ENCODE results near the gene RUNX2. TPM values are rescaled to one million over a fixed set of nuclear protein-coding genes. Genes with fewer than 3 reads are reported as not detected.
A peak's percentile ranks its signal among the peaks of the same experiment; 100 is the strongest.
"Not testable (repeated sequence)": the region's sequence is repeated elsewhere in the genome, so short reads cannot be mapped to it uniquely, and the experiment has no call there.

The RUNX2 gene
- total RNA-seq: 10 to 100 TPM in 1 of 2 donors, 1 to 10 TPM in 1; 6.7 to 29.5 TPM

DNA sequence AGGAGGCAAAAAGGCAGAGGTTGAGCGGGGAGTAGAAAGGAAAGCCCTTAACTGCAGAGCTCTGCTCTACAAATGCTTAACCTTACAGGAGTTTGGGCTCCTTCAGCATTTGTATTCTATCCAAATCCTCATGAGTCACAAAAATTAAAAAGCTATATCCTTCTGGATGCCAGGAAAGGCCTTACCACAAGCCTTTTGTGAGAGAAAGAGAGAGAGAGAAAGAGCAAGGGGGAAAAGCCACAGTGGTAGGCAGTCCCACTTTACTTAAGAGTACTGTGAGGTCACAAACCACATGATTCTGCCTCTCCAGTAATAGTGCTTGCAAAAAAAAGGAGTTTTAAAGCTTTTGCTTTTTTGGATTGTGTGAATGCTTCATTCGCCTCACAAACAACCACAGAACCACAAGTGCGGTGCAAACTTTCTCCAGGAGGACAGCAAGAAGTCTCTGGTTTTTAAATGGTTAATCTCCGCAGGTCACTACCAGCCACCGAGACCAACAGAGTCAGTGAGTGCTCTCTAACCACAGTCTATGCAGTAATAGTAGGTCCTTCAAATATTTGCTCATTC is at the start of gene RUNX2:
Gene RUNX2, plus strand, starts transcription at position 375 of the 567 bp plus-strand sequence. CDS start 397 bp downstream, outside the sequence.
- H3K27me3 Mint-ChIP-seq: no peaks in the 10 kb centered on the region
- no peaks in the 10 kb centered on the region for H3K9me3 Mint-ChIP-seq
- H3K4me3 Mint-ChIP-seq: peak within 1 kb of the TSS; percentile 67
- peaks cover 21 to 34% of the 10 kb centered on the region in 2 donors for H3K4me1 Mint-ChIP-seq (ENCODE audit: low read depth in 2 of 2)
- DNase-seq (ENCODE audit: low spot score) (no peak), ATAC-seq (peak; percentile 61 to 62)
- H3K36me3 Mint-ChIP-seq: no peaks in the 10 kb centered on the region
- H3K27ac Mint-ChIP-seq: peak within 1 kb of the TSS in 1 of 2 donors; percentile 28

DNA sequence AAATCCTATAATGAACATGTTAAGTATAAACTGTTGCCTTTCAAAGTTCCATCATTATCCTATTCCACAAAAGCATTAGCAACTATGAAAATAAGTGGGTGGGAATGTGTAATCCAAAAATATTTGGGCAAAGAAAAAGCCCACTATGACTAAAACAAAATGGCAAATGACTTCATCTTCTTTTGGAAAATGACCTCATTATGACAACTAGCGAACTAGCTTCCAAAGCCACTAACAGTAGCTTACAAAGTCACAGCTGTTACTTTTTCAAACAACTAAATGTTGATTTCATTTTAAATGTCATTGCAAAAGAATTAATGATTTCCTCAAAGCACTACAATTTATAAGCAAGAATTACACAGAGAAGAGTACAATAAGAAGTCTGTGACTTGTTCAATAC is 49.8 kb upstream of the RUNX2 start:
- Mint-ChIP-seq H3K27me3 (no peaks in the 10 kb centered on the region), H3K4me1 (ENCODE audit: low read depth in 2 of 2) (peaks cover 0 to 6% of the 10 kb centered on the region in 2 donors), H3K9me3 (peaks cover 3% of the 10 kb centered on the region), H3K36me3 (peaks cover 13% of the 10 kb centered on the region), H3K27ac (no peak overlapping the region), H3K4me3 (no peak overlapping the region)
- no peak for DNase-seq (ENCODE audit: low spot score)
- ATAC-seq: no peak

DNA sequence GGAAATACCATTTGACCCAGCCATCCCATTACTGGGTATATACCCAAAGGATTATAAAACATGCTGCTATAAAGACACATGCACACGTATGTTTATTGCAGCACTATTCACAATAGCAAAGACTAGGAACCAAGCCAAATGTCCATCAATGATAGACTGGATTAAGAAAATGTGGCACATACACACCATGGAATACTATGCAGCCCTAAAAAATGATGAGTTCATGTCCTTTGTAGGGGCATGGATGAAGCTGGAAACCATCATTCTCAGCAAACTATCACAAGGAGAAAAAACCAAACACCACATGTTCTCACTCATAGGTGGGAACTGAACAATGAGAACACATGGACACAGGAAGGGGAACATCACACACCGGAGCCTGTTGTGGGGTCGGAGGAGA is 41.4 kb upstream of the RUNX2 start:
- ATAC-seq, H3K36me3 Mint-ChIP-seq: not testable (repeated sequence)

DNA sequence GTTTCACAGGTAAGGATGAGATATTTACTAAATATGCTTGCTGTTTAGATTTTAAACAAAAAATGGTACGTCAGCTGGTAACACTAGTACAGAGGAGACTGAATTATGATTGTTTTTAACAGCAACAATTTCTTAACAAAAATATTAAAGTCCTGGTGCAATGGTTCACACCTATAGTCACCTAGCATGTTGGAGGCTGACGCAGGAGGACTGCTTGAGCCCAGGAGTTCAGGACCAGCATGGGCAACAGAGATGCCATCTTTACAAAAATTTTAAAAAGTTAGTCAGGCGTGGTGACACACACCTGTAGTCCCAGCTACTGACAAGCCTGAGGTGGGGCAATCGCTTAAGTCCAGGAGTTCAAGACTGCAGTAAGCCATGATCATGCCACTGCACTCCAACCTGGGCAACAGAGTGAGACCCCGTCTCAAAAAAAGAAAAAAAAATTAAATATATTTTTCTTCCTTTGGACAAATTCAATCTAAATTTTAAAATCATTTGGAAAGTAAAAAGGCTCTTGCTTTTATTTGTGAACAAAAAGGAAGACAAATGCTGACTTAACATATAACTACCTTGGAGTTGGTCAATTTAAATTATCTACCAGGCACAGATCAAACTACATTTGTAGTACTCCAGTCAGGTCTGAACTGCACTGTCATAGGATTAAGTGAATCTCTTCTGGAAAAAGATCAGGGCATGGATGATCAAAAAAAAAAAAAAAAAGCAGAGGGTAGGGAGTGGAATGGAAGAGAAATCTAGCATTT is 38.2 kb upstream of the RUNX2 start:
- ATAC-seq (no peak), DNase-seq (ENCODE audit: low spot score) (no peak)
- no peaks in the 10 kb centered on the region for H3K36me3 Mint-ChIP-seq
- H3K4me3 Mint-ChIP-seq: no peak overlapping the region
- H3K9me3 Mint-ChIP-seq: no peaks in the 10 kb centered on the region
- no peak overlapping the region for H3K27ac Mint-ChIP-seq
- peaks cover 15 to 22% of the 10 kb centered on the region in 2 donors for H3K4me1 Mint-ChIP-seq (ENCODE audit: low read depth in 2 of 2)
- H3K27me3 Mint-ChIP-seq: no peaks in the 10 kb centered on the region

More for the DNA sequence above, 41.4 kb upstream of the RUNX2 start:
- H3K4me3 Mint-ChIP-seq; H3K27ac Mint-ChIP-seq; H3K27me3 Mint-ChIP-seq; H3K4me1 Mint-ChIP-seq (ENCODE audit: low read depth in 2 of 2); DNase-seq (ENCODE audit: low spot score); H3K9me3 Mint-ChIP-seq: not testable (repeated sequence)

DNA sequence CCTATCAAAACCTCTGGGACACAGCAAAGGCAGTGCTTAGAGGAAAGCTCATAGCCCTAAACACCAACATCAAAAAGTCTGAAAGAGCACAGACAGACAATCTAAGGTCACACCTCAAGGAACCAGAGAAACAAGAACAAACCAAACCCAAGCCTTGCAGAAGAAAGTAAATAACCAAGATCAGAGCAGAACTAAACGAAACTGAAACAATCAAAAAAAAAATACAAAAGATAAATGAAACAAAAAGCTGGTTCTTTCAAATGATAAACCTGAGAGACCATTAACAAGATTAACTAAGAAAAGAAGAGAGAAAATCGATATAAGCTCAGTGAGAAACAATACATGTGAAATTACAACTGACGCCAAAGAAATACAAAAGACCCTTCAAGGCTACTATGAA is 34.8 kb upstream of the RUNX2 start:
- DNase-seq (ENCODE audit: low spot score) (no peak), ATAC-seq (no peak)
- Mint-ChIP-seq H3K27me3 (no peaks in the 10 kb centered on the region), H3K27ac (peak overlapping the region in 1 of 2 donors; percentile 29), H3K36me3 (no peaks in the 10 kb centered on the region), H3K4me1 (ENCODE audit: low read depth in 2 of 2) (peaks cover 15 to 22% of the 10 kb centered on the region in 2 donors), H3K9me3 (no peaks in the 10 kb centered on the region), H3K4me3 (peak overlapping the region; percentile 67)

DNA sequence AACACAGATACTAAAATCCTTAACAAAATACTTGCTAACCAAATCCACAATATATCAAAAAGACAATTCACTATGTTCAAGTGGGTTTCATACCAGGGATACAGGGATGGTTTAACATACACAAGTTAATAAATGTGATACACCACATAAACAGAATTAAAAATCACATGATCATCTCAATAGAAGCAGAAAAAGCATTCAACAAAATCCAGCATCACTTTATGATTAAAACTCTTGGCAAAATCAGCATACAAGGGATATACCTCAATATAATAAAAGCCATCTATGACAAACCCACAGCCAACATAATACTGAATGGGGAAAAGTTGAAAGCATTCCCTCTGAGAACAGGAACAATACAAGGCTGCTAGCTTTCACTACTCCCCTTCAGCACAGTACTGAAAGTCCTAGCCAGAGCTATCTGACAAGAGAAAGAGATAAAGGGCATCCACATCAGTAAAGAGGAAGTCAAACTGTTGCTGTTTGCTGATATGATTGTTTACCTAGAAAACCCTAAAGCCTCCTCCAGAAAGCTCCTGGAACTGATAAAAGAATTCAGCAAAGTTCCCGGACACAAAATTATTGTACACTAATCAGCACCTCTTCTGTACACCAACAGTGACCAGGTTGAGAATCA is 33.9 kb upstream of the RUNX2 start:
- H3K27me3 Mint-ChIP-seq; H3K9me3 Mint-ChIP-seq; DNase-seq (ENCODE audit: low spot score); H3K36me3 Mint-ChIP-seq; ATAC-seq: not testable (repeated sequence)
- Mint-ChIP-seq H3K4me3 (peak overlapping the region; percentile 67), H3K4me1 (ENCODE audit: low read depth in 2 of 2) (peaks cover 15 to 22% of the 10 kb centered on the region in 2 donors), H3K27ac (peak overlapping the region; percentile 8 to 29)

DNA sequence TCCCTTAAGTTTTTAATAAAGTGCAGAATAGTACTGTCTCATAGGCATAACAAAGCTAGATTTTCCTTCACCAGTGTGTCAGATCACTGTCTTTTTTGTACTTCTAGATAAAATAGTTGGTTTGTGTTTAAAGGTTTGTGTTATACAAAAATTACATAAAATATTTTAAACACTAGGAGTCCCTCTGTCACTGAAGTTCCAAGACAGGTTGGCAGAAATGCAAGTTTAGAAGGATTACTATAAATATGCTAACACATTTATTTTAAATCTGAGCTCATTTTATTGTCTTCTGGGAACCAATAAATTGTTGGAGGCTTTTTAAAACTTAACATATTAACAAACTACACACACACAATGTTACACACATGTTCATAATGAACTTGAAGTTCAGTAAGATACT is 30.8 kb upstream of the RUNX2 start:
- Mint-ChIP-seq H3K27me3 (no peaks in the 10 kb centered on the region), H3K9me3 (no peaks in the 10 kb centered on the region), H3K36me3 (no peaks in the 10 kb centered on the region), H3K4me1 (ENCODE audit: low read depth in 2 of 2) (peaks cover 15 to 21% of the 10 kb centered on the region in 2 donors), H3K4me3 (no peak overlapping the region), H3K27ac (no peak overlapping the region)
- DNase-seq (ENCODE audit: low spot score) (no peak), ATAC-seq (no peak)

DNA sequence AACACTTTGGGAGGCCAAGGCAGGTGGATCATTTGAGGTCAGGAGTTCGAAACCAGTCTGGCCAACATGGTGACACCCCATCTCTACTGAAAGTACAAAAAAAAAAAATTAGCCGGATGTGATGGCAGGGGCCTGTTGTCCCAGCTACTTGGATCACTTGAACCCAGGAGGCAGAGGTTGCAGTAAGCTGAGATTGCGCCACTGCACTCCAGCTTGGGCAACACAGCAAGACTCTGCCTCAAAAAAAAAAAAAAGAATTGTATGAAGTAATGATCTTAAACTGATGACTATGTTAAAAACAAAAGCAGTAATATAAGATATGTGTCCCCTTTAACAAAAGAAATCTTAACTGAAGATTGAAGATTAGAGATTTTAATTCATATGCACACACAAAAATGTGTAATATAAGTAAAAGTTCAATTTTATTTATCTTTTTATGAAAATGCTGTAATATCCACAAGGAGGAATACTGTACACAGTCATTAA is 29.0 kb upstream of the RUNX2 start:
- Mint-ChIP-seq H3K27me3 (no peaks in the 10 kb centered on the region), H3K36me3 (peaks cover 5% of the 10 kb centered on the region), H3K4me1 (ENCODE audit: low read depth in 2 of 2) (peaks cover 2% of the 10 kb centered on the region in 2 donors), H3K9me3 (no peaks in the 10 kb centered on the region), H3K27ac (no peak overlapping the region), H3K4me3 (no peak overlapping the region)
- DNase-seq (ENCODE audit: low spot score): no peak
- no peak for ATAC-seq

DNA sequence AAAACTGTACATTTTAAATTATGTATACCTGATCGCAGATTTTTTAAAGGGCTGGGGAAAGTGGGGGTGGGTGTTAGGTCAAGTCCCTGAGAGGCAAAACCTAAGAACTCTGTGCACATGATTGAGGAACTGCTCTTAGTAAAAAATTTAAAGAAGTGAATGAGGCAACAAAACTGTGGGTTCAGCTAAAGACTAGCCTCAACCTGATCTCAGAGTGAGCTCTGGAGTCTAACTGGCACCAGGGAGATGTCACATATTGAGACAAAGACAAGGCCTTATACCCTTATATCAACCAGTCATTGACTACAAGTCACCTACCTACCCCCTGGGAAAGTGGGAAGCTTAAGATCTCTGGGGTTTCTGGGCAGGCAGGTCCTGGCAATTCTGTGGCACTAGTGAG is 27.4 kb upstream of the RUNX2 start:
- H3K27me3 Mint-ChIP-seq: no peaks in the 10 kb centered on the region
- DNase-seq (ENCODE audit: low spot score) (no peak), ATAC-seq (no peak)
- peaks cover 5% of the 10 kb centered on the region for H3K36me3 Mint-ChIP-seq
- H3K27ac Mint-ChIP-seq: no peak overlapping the region
- no peaks in the 10 kb centered on the region for H3K9me3 Mint-ChIP-seq
- H3K4me1 Mint-ChIP-seq (ENCODE audit: low read depth in 2 of 2): no peaks in the 10 kb centered on the region
- H3K4me3 Mint-ChIP-seq: no peak overlapping the region

DNA sequence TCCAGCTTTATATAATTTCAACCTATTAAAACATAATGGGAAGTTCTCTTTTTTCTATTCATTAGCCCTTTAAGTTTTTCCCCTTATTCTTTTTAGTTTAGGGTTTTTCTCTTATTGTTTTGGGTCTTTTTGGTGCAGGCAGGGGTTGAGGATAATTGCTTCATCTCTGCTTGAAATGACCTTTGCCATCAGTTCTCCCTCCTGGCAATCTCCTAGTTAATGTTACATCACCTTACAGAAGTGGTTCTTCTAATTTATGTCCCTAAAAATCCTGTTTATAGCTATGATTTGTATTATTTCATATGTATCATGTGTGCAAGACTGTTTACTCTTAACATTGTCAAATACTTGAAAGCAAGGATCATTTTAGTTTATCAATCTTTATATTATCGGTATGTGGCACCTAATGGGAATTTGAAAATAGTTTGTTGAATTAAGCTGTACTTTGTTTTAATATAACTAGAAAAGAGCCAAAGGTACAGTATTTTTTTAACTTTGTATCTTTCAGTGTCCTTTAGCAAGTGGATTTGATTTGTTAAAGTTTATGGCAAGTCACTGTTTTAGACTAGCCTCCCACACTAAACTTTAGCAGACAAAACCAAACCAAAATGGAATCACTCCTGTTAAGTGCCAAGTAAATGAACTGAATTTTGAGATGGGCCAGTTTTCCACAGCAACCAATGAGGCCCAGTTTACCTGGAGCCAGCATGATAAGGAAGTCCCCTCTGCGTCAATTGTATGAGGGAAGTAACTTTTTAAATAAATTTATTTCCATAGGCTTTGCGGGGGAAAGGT is 26.6 kb upstream of the RUNX2 start:
- Mint-ChIP-seq H3K9me3 (no peaks in the 10 kb centered on the region), H3K36me3 (peaks cover 11% of the 10 kb centered on the region), H3K4me1 (ENCODE audit: low read depth in 2 of 2) (no peaks in the 10 kb centered on the region), H3K27me3 (no peaks in the 10 kb centered on the region), H3K27ac (no peak overlapping the region), H3K4me3 (no peak overlapping the region)
- ATAC-seq (no peak), DNase-seq (ENCODE audit: low spot score) (no peak)

DNA sequence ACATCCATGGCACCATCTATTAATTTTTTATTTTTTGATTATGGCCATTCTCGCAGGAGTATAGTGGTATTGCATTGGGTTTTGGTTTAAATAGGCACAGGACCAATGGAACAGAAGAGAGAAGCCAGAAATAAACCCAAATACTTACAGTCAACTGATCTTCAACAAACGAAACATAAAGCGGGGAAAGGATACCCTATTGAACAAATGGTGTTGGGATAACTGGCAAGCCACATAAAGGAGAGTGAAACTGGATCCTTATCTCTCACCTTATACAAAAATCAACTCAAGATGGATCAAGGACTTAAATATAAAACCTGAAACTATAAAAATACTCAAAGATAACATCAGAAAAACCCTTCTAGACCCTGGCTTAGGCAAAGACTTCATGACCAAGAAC is 25.3 kb upstream of the RUNX2 start:
- no peak for DNase-seq (ENCODE audit: low spot score)
- ATAC-seq: no peak
- Mint-ChIP-seq H3K27me3 (no peaks in the 10 kb centered on the region), H3K9me3 (no peaks in the 10 kb centered on the region), H3K27ac (no peak overlapping the region), H3K4me1 (ENCODE audit: low read depth in 2 of 2) (no peaks in the 10 kb centered on the region), H3K4me3 (no peak overlapping the region), H3K36me3 (peaks cover 11% of the 10 kb centered on the region)

DNA sequence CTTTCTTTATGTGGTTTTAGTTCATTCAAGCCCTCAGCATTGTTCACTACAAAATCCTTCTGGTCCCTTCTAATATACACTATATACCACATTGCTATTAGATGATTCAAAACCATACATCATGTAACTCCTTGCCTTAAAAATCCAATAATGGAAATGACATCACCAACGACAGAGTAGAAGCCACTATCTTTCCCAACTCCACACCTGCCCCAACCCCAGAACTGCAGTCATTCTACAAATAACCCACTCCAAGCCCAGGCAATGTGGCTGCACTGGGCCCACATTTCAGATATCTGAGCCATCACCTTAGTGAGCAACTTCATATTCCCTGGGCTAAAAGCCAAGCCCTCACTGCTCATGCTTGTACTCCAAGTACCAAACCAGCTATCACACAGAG is 22.6 kb upstream of the RUNX2 start:
- peaks cover 13 to 14% of the 10 kb centered on the region in 2 donors for H3K4me1 Mint-ChIP-seq (ENCODE audit: low read depth in 2 of 2)
- H3K27ac Mint-ChIP-seq: no peak overlapping the region
- no peak for ATAC-seq
- peaks cover 11% of the 10 kb centered on the region for H3K36me3 Mint-ChIP-seq
- no peaks in the 10 kb centered on the region for H3K9me3 Mint-ChIP-seq
- no peaks in the 10 kb centered on the region for H3K27me3 Mint-ChIP-seq
- DNase-seq (ENCODE audit: low spot score): no peak
- no peak overlapping the region for H3K4me3 Mint-ChIP-seq

DNA sequence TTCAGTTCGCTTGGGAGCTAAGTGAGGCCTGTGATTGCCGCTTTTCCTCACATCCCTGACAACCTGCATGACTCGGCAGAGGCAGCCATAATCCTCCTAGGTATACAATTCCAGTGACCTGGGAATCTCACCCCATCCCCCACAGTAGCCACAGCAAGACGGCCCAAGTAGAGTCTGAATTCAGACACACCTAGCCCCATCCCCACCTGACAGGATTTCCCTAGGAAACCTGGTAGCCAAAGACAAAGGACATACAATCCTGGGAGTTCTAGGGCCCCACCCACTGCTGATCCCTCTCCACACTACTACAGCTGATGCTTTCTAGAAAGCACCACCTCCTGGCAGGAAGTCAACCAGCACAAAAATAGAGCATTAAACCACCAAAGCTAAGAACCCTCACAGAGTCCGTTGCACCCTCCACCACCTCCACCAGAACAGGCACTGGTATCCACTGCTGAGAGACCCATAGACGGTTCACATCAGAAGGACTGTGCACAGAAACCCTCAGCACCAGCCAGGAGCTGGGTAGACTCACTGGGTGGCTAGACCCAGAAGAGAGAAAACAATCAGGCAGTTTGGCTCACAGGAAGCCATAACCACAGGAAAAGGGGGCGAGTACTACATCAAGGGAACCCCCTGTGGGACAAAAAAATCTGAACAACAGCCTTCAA is 17.9 kb upstream of the RUNX2 start:
- Mint-ChIP-seq H3K36me3 (peaks cover 10% of the 10 kb centered on the region), H3K4me1 (ENCODE audit: low read depth in 2 of 2) (peaks cover 22% of the 10 kb centered on the region in 2 donors), H3K9me3 (no peaks in the 10 kb centered on the region), H3K27me3 (no peaks in the 10 kb centered on the region), H3K27ac (peak overlapping the region; percentile 65 to 73), H3K4me3 (peak overlapping the region; percentile 65)
- no peak for DNase-seq (ENCODE audit: low spot score)
- ATAC-seq: peak; percentile 40 to 43
